ENCODE measurements around the gene CELA2B. TPM values are rescaled to one million over a fixed set of nuclear protein-coding genes. Genes with fewer than 3 reads are reported as not detected.
A peak's percentile ranks its signal among the peaks of the same experiment; 100 is the strongest.
"Not testable (repeated sequence)": the region's sequence is repeated elsewhere in the genome, so short reads cannot be mapped to it uniquely, and the experiment has no call there.

Gene CELA2B
- total RNA-seq (under 1 TPM; 0.45 to 0.57 TPM), polyA plus RNA-seq (under 1 TPM in 1 of 2 donors, not detected in 1; 0.77 TPM)
- long read RNA-seq, donor 1, partial matches to known transcripts = 0 of 2 reads
- long read RNA-seq, donor 1, other reads (novel, unspliced or antisense) = 2 of 2 reads
- long read RNA-seq, donor 2, partial matches to known transcripts = 0 of 2 reads
- long read RNA-seq, donor 2, other reads (novel, unspliced or antisense) = 2 of 2 reads

DNA sequence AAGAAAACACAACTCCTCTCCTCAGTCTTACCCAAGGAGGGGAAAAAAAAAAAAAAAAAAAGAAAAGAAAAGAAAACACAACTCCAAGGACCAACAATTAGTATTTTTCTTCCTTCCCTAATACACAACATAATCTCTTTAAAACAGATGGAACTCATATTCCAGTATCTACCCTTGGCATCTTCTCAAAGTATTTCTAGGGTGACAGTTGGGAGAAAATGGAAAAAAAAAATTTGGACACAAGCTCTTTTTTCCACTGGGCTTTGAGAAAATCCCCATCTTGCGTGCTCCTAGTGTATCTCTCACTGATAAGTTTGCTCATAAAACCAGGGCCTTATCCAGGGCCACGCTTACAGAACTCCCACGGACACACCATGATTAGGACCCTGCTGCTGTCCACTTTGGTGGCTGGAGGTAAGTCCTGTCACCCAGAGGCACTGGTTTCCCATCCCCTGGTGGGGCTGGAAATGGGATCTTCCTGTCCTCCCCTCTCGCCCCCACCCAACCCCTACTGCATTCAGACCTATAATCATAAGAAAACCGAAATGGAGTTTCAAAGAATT is at the start of gene CELA2B:
CELA2B (plus strand) TSS at position 353 of the 563 bp plus-strand sequence; CDS start at position 375, 22 bp downstream.
- Histone ChIP-seq H3K27ac (ENCODE audit: low read depth in 1 of 2, low read length in 2 of 2) (no peak within 1 kb of the TSS), H3K9me3 (ENCODE audit: control insufficient read depth, low read length) (no peaks in the 10 kb centered on the region), H3K4me3 (ENCODE audit: low read length in 2 of 2) (no peak within 1 kb of the TSS), H3K4me1 (ENCODE audit: control insufficient read depth in 1 of 2, insufficient read depth in 2 of 2, low read length in 2 of 2) (no peaks in the 10 kb centered on the region), H3K36me3 (ENCODE audit: control insufficient read depth in 1 of 2, insufficient read depth in 2 of 2, low read length in 1 of 2) (no peaks in the 10 kb centered on the region), H3K27me3 (ENCODE audit: control insufficient read depth in 1 of 2, insufficient read depth in 2 of 2, low read length in 1 of 2) (no peaks in the 10 kb centered on the region)
- 84 to 88% methylated on average over 5 of the region's 5 CpGs for WGBS, 2 donors
- no peak for ATAC-seq (ENCODE audit: low FRiP score)
- DNase-seq = peak in 1 of 2 donors; percentile 17
- intact Hi-C loops (cut with DNase I) = no loop called here

DNA sequence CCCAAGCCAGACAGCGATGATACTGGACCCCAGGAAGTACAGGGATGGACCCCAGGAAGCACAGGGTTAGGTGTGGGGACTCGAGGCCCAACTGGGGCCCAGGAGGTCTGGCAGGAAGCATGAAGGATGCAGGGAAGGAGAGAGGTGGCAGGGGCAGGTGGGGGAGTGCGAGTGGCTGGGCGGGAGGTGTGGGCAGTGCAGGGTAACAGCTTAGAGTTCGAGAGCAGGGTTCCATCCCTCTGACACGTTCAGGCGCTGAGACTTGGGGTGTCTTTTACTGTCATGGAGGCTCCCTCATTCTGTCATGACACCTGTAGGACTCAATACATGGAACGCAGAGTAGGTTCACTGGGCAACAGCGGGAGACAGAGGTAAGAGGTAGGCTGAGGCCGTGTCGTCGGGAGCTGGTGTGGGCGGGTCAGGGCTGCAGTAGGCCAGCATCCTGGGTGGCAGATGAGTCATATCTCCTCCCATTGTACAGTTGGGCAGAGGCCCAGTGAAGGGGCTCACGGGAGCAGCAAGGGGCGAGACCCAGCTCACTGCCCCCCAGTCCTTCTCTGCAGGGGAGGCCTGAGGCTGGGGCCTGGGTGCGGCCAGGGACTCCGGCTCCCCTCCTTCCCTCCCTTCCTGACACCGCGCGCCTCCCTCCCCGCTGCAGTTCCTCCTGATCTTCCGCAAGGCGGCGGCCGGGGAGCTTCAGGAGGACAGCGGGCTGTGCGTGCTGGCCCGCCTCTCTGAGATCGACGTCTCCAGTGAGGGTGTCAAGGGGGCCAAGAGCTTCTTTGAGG is 49.2 kb upstream of the CELA2B start:
- no peaks in the 10 kb centered on the region for H3K9me3 ChIP-seq (ENCODE audit: control insufficient read depth, low read length)
- ATAC-seq (ENCODE audit: low FRiP score) (peak; percentile 30), DNase-seq (no peak)
- no peak overlapping the region for H3K27ac ChIP-seq (ENCODE audit: low read depth in 1 of 2, low read length in 2 of 2)
- intact Hi-C loops (cut with DNase I) = no loop called here
- H3K4me1 ChIP-seq (ENCODE audit: control insufficient read depth in 1 of 2, insufficient read depth in 2 of 2, low read length in 2 of 2) = no peaks in the 10 kb centered on the region
- H3K27me3 ChIP-seq (ENCODE audit: control insufficient read depth in 1 of 2, insufficient read depth in 2 of 2, low read length in 1 of 2) = no peaks in the 10 kb centered on the region
- no peak overlapping the region for H3K4me3 ChIP-seq (ENCODE audit: low read length in 2 of 2)
- WGBS, 2 donors = 94 to 97% methylated on average over 25 to 30 of the region's 30 CpGs
- H3K36me3 ChIP-seq (ENCODE audit: control insufficient read depth in 1 of 2, insufficient read depth in 2 of 2, low read length in 1 of 2) = no peaks in the 10 kb centered on the region

DNA sequence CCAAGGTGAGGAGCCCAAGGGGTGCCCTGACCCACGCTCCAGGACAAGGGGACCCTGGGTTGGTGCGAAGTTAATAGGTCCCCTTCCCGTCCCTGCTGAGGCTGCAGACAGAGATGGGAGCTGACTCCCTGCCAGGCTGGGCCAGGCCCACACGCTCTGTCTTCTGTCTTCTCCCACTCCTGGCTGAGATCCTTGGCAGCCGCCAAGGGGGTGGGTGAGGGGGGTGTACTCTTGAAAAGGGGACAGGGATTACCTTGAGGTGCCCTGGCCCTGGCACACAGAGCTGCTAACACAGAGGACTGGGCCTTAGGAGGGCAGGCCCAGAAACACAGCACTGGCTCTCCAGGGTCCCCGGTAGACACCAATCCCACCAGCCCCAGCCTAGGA is 48.6 kb upstream of the CELA2B start:
- DNase-seq = no peak
- no peak overlapping the region for H3K4me3 ChIP-seq (ENCODE audit: low read length in 2 of 2)

DNA sequence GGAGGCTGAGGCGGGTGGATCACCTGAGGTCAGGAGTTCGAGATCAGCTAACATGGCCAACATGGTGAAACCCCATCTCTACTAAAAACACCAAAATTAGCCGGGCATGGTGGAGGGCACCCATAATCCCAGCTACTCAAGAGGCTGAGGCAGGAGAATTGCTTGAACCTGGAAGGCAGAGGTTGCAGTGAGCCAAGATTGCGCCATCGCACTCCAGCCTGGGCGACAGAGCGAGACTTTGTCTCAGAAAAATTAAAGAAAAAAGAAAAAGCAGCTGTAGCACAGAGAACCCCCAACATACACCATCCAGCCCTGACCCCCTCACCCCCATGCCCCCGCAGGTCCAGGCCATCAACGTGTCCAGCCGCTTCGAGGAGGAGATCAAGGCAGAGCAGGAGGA is 47.7 kb upstream of the CELA2B start:
- ATAC-seq (ENCODE audit: low FRiP score); intact Hi-C loops (cut with DNase I); H3K9me3 ChIP-seq (ENCODE audit: control insufficient read depth, low read length); DNase-seq; H3K4me1 ChIP-seq (ENCODE audit: control insufficient read depth in 1 of 2, insufficient read depth in 2 of 2, low read length in 2 of 2); H3K27ac ChIP-seq (ENCODE audit: low read depth in 1 of 2, low read length in 2 of 2); H3K36me3 ChIP-seq (ENCODE audit: control insufficient read depth in 1 of 2, insufficient read depth in 2 of 2, low read length in 1 of 2); H3K27me3 ChIP-seq (ENCODE audit: control insufficient read depth in 1 of 2, insufficient read depth in 2 of 2, low read length in 1 of 2); H3K4me3 ChIP-seq (ENCODE audit: low read length in 2 of 2): not testable (repeated sequence)
- 94 to 96% methylated on average over 11 of the region's 11 CpGs for WGBS, 2 donors

More for the DNA sequence above, 48.6 kb upstream of the CELA2B start:
- Histone ChIP-seq H3K27ac (ENCODE audit: low read depth in 1 of 2, low read length in 2 of 2) (no peak overlapping the region), H3K4me1 (ENCODE audit: control insufficient read depth in 1 of 2, insufficient read depth in 2 of 2, low read length in 2 of 2) (no peaks in the 10 kb centered on the region), H3K27me3 (ENCODE audit: control insufficient read depth in 1 of 2, insufficient read depth in 2 of 2, low read length in 1 of 2) (no peaks in the 10 kb centered on the region), H3K9me3 (ENCODE audit: control insufficient read depth, low read length) (no peaks in the 10 kb centered on the region), H3K36me3 (ENCODE audit: control insufficient read depth in 1 of 2, insufficient read depth in 2 of 2, low read length in 1 of 2) (no peaks in the 10 kb centered on the region)
- WGBS, 2 donors = 88 to 91% methylated on average over 6 of the region's 6 CpGs
- intact Hi-C loops (cut with DNase I) = no loop called here
- no peak for ATAC-seq (ENCODE audit: low FRiP score)

DNA sequence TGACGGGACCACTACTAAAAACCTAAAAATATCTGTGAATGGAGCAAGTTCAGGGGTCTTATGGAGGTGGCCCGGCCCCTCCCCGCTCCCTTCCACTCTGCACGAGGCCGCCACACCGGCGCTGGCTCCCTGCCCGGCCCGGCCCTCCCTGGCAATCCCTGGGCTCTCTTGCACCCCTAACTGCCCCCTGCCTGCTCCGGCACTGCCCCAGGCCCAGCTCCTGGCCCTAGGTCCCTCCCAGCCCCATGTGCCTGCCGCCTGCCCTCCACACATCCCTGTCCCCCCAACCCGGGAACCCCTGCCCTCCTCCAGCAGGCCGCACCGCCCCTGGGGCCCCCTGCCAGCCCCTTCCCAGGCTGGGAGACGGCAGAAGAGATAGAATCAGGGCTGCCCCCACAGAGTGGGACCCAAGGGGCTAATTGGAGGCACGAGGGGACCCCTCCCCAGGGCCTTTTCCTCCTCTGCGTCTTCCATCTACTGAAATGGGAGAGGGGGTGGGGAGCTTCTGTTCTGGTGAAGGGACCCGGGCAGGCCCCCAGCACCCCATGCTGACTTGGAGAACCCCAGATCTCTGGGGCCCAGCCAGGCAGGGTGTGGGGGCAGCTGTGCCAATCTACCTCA is 47.0 kb upstream of the CELA2B start:
- Histone ChIP-seq H3K27me3 (ENCODE audit: control insufficient read depth in 1 of 2, insufficient read depth in 2 of 2, low read length in 1 of 2) (no peaks in the 10 kb centered on the region), H3K9me3 (ENCODE audit: control insufficient read depth, low read length) (no peaks in the 10 kb centered on the region), H3K36me3 (ENCODE audit: control insufficient read depth in 1 of 2, insufficient read depth in 2 of 2, low read length in 1 of 2) (no peaks in the 10 kb centered on the region), H3K4me3 (ENCODE audit: low read length in 2 of 2) (no peak overlapping the region), H3K4me1 (ENCODE audit: control insufficient read depth in 1 of 2, insufficient read depth in 2 of 2, low read length in 2 of 2) (no peaks in the 10 kb centered on the region), H3K27ac (ENCODE audit: low read depth in 1 of 2, low read length in 2 of 2) (no peak overlapping the region)
- WGBS, 2 donors = 90 to 91% methylated on average over 15 to 18 of the region's 18 CpGs
- DNase-seq (no peak), ATAC-seq (ENCODE audit: low FRiP score) (no peak)
- intact Hi-C loops (cut with DNase I) = no loop called here

DNA sequence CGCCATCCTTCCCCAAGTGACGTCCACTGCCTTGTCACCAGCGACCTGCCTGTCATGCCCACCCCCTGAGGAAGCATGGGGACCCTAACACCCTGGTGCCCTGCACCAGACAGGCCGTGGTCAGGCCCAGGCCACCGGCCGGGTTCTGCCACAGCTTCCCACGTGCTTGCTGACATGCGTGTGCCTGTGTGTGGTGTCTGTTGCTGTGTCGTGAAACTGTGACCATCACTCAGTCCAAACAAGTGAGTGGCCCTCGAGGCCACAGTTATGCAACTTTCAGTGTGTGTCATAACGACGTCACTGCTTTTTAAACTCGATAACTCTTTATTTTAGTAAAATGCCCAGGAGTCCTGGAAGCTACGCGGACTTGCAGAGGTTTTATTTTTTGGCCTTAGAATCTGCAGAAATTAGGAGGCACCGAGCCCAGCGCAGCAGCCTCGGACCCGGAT is 46.2 kb upstream of the CELA2B start:
- ATAC-seq (ENCODE audit: low FRiP score) (no peak), DNase-seq (no peak)
- WGBS, 2 donors = 92 to 93% methylated on average over 19 of the region's 19 CpGs
- Histone ChIP-seq H3K36me3 (ENCODE audit: control insufficient read depth in 1 of 2, insufficient read depth in 2 of 2, low read length in 1 of 2) (no peaks in the 10 kb centered on the region), H3K27ac (ENCODE audit: low read depth in 1 of 2, low read length in 2 of 2) (no peak overlapping the region), H3K4me3 (ENCODE audit: low read length in 2 of 2) (no peak overlapping the region), H3K9me3 (ENCODE audit: control insufficient read depth, low read length) (no peaks in the 10 kb centered on the region), H3K4me1 (ENCODE audit: control insufficient read depth in 1 of 2, insufficient read depth in 2 of 2, low read length in 2 of 2) (no peaks in the 10 kb centered on the region), H3K27me3 (ENCODE audit: control insufficient read depth in 1 of 2, insufficient read depth in 2 of 2, low read length in 1 of 2) (no peaks in the 10 kb centered on the region)
- intact Hi-C loops (cut with DNase I) = no loop called here

DNA sequence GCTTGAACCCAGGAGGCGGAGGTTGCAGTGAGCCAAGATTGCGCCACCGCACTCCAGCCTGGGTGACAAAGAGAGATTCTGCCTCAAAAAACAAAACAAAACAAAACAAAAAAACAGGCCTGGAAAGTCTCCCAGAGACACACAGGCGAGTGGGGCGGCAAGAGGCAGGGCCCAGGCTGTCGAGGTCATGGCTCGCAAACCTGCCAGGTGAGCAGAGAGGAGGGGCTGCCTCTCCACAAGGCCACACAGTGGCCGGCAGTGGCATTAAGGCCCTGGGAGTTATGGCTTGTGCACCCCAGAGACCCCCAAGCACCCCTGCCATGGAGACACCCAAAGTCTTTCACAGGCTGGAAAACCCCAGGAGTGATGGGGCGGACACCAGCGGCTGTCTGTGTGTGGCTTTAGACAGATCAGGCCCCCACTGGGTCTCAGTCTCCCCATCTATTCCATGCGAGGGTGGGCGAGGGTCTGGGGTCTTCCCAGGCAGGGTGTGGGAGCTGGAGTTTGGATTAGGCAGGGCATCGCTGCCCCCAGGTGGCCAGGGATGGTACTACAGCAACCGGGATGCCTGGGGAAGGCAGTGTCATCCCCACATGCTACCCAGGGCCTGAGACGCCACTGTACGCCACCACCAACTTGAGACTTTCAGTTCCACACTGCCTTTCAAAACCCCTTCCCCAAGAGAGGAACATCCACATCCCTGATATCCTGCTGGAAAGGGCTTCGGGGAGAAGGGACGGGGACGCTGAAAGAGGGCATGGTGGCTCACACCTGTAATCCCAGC is 44.9 kb upstream of the CELA2B start:
- Histone ChIP-seq H3K27ac (ENCODE audit: low read depth in 1 of 2, low read length in 2 of 2) (no peak overlapping the region), H3K9me3 (ENCODE audit: control insufficient read depth, low read length) (no peaks in the 10 kb centered on the region), H3K4me1 (ENCODE audit: control insufficient read depth in 1 of 2, insufficient read depth in 2 of 2, low read length in 2 of 2) (no peaks in the 10 kb centered on the region), H3K27me3 (ENCODE audit: control insufficient read depth in 1 of 2, insufficient read depth in 2 of 2, low read length in 1 of 2) (no peaks in the 10 kb centered on the region), H3K4me3 (ENCODE audit: low read length in 2 of 2) (no peak overlapping the region), H3K36me3 (ENCODE audit: control insufficient read depth in 1 of 2, insufficient read depth in 2 of 2, low read length in 1 of 2) (no peaks in the 10 kb centered on the region)
- ATAC-seq (ENCODE audit: low FRiP score) = peak; percentile 84
- DNase-seq = peak; percentile 74 to 91
- 58 to 60% methylated on average over 19 of the region's 19 CpGs for WGBS, 2 donors
- intact Hi-C loops (cut with DNase I) = loop anchor here (1.0 kb wide), 1 partner anchor 108 kb away; no protein-coding TSS in a partner anchor

DNA sequence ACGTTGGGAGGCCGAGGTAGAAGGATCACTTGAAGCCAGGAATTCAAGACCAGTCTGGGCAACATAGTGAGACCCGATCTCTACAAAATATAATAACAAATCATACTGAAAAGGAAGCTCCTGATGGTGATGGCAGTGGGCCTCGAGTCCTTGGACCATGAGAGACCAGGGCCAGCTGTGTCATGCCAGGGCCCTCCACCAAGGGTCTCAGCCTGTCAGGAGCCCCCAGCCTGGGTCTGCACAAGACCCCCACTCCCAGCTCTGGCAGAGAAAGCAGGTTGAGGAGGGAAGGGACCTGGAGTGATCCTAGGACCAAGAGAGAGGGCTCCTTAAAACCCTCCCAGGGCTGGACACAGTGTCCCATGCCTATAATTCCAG is 44.3 kb upstream of the CELA2B start:
- Histone ChIP-seq H3K9me3 (ENCODE audit: control insufficient read depth, low read length) (no peaks in the 10 kb centered on the region), H3K4me3 (ENCODE audit: low read length in 2 of 2) (no peak overlapping the region), H3K36me3 (ENCODE audit: control insufficient read depth in 1 of 2, insufficient read depth in 2 of 2, low read length in 1 of 2) (no peaks in the 10 kb centered on the region), H3K27me3 (ENCODE audit: control insufficient read depth in 1 of 2, insufficient read depth in 2 of 2, low read length in 1 of 2) (no peaks in the 10 kb centered on the region), H3K4me1 (ENCODE audit: control insufficient read depth in 1 of 2, insufficient read depth in 2 of 2, low read length in 2 of 2) (no peaks in the 10 kb centered on the region), H3K27ac (ENCODE audit: low read depth in 1 of 2, low read length in 2 of 2) (no peak overlapping the region)
- 73 to 74% methylated on average over 4 of the region's 4 CpGs for WGBS, 2 donors
- ATAC-seq (ENCODE audit: low FRiP score) (no peak), DNase-seq (no peak)
- intact Hi-C loops (cut with DNase I) = loop anchor here (1.0 kb wide), 1 partner anchor 108 kb away; no protein-coding TSS in a partner anchor

Data from aorta (tissue), 5 donors.